GM19324 (cell line): ENCODE measurements around the gene MYADM.

Experiments used
- ATAC-seq: cut with Tn5 transposase; IDR thresholded peaks from one replicate; pipeline ENCODE4 v1.9.1; 2021; ENCODE audit warnings: mild to moderate bottlenecking, moderate library complexity; ENCODE audit not compliant: unreplicated experiment, low FRiP score

Gene MYADM

GRCh38 chr19:53883231-53883661 lies 15.6 kb downstream of the MYADM start:
- no peak for ATAC-seq

GRCh38 chr19:53883741-53884140 lies 16.1 kb downstream of the MYADM start:
- no peak for ATAC-seq

GRCh38 chr19:53884256-53884655 lies 16.6 kb downstream of the MYADM start:
- no peak for ATAC-seq

GRCh38 chr19:53885036-53885435 lies 17.4 kb downstream of the MYADM start:
- ATAC-seq: no peak

- no peak for ATAC-seq
These were observed 24.8 kb downstream of the MYADM start for GRCh38 chr19:53892301-53892980.

- ATAC-seq: no peak
These were observed 25.3 kb downstream of the MYADM start for GRCh38 chr19:53892981-53893325.

GRCh38 chr19:53894707-53895106 lies 27.0 kb downstream of the MYADM start:
- ATAC-seq: no peak

GRCh38 chr19:53896682-53897081 lies 29.0 kb downstream of the MYADM start:
- ATAC-seq: no peak

GRCh38 chr19:53897459-53897858 lies 29.8 kb downstream of the MYADM start:
- no peak for ATAC-seq

- no peak for ATAC-seq
These were observed 30.5 kb downstream of the MYADM start for GRCh38 chr19:53898166-53898565.

GRCh38 chr19:53898636-53899341 lies 31.1 kb downstream of the MYADM start:
- no peak for ATAC-seq

- ATAC-seq: no peak
These were observed 32.6 kb downstream of the MYADM start for GRCh38 chr19:53900191-53900860.

- ATAC-seq: no peak
These were observed 35.5 kb downstream of the MYADM start for GRCh38 chr19:53903055-53903680.

GRCh38 chr19:53904909-53905308 lies 37.2 kb downstream of the MYADM start:
- no peak for ATAC-seq

- ATAC-seq: no peak
These were observed 38.1 kb downstream of the MYADM start for GRCh38 chr19:53905787-53906186.

GRCh38 chr19:53906211-53907192 lies 38.8 kb downstream of the MYADM start:
- ATAC-seq: no peak

- no peak for ATAC-seq
These were observed 39.5 kb downstream of the MYADM start for GRCh38 chr19:53907193-53907581.

GRCh38 chr19:53907690-53908089 lies 40.0 kb downstream of the MYADM start:
- ATAC-seq: no peak

- ATAC-seq: no peak
These were observed 40.6 kb downstream of the MYADM start for GRCh38 chr19:53908106-53908934.
